AG04450 (cell line): ENCODE measurements around the gene GOLPH3. TPM values are rescaled to one million over a fixed set of nuclear protein-coding genes. Genes with fewer than 3 reads are reported as not detected.

Experiments
- CTCF ChIA-PET: fragments of 300-600, 350-600 bp; formaldehyde crosslinking; extraction: SDS; loops from one replicate; lab custom pipeline; 2022; ENCODE audit warnings: antibody characterized with exemption, inconsistent platforms; lab: Charles Lee
- POLR2A ChIA-PET: fragments of 350-600 bp; formaldehyde crosslinking; extraction: SDS; loops from one replicate; lab custom pipeline; 2021; ENCODE audit warnings: antibody characterized with exemption, inconsistent platforms; lab: Yijun Ruan, JAX
- DNase-seq: peaks from one replicate; pipeline ENCODE4 v3.0.0-alpha.2; 2011; ENCODE audit warnings: low read depth, low spot score
- H3K27ac ChIP-seq: one replicate; pipeline ENCODE4 v1.5.1; 2012; ENCODE audit warnings: low read depth, low read length, control low read depth
- H3K27me3 ChIP-seq: one replicate; pipeline ENCODE4 v1.6.0; 2012; ENCODE audit warnings: low read length; ENCODE audit not compliant: control insufficient read depth, insufficient read depth
- H3K4me3 ChIP-seq: 2 replicates; pipeline ENCODE4 v1.5.1; 2011; ENCODE audit warnings: mild to moderate bottlenecking, low read depth, low read length, control low read depth
- H3K9me3 ChIP-seq: 2 replicates; pipeline ENCODE4 v1.5.1; 2012; ENCODE audit warnings: low read length; ENCODE audit not compliant: control insufficient read depth, insufficient read depth
- polyA plus RNA-seq: library from polyadenylated mRNA; depleted of rRNA; stranded (reverse); fragments of >200 nt; gene quantifications from 2 replicates; pipeline ENCODE4 v1.2.3, GENCODE V29; 2011
- TF ChIP-seq, protein P1 (sequence below): IDR thresholded peaks from 2 replicates; pipeline ENCODE4 v1.5.1; 2011; ENCODE audit warnings: low read depth, low read length, control low read depth, inconsistent platforms

GOLPH3 gene
- polyA plus RNA-seq, 1 experiment = 80.1 TPM

DNA sequence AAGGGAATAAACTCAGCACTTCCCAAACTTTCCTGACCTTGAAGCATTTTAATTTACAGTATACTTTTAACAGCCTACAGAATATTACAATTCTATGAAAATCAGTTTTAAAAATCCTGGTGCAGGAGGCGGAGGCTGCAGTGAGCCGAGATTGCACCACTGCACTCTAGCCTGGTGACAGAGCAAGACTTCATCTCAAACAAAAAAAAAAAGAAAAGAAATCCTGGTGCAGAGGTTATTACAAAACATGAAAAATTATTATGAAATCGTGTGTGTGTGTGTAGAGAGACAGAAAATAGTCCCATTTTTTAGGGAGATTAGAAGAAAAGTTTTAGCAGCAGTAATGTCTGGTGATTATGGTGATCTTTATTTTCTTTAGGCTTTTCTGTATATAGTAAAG lies 26.9 kb downstream of the GOLPH3 start:
- ChIA-PET CTCF (no interaction called here), POLR2A (no interaction called here)
- Histone ChIP-seq H3K4me3 (no peak overlapping the region), H3K9me3 (no peaks in the 10 kb centered on the region; the same call in 1 of the 2 replicates), H3K27ac (no peak overlapping the region), H3K27me3 (no peaks in the 10 kb centered on the region)
- TF ChIP-seq, protein P1, sequence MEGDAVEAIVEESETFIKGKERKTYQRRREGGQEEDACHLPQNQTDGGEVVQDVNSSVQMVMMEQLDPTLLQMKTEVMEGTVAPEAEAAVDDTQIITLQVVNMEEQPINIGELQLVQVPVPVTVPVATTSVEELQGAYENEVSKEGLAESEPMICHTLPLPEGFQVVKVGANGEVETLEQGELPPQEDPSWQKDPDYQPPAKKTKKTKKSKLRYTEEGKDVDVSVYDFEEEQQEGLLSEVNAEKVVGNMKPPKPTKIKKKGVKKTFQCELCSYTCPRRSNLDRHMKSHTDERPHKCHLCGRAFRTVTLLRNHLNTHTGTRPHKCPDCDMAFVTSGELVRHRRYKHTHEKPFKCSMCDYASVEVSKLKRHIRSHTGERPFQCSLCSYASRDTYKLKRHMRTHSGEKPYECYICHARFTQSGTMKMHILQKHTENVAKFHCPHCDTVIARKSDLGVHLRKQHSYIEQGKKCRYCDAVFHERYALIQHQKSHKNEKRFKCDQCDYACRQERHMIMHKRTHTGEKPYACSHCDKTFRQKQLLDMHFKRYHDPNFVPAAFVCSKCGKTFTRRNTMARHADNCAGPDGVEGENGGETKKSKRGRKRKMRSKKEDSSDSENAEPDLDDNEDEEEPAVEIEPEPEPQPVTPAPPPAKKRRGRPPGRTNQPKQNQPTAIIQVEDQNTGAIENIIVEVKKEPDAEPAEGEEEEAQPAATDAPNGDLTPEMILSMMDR = no peak
- DNase-seq = no peak

DNA sequence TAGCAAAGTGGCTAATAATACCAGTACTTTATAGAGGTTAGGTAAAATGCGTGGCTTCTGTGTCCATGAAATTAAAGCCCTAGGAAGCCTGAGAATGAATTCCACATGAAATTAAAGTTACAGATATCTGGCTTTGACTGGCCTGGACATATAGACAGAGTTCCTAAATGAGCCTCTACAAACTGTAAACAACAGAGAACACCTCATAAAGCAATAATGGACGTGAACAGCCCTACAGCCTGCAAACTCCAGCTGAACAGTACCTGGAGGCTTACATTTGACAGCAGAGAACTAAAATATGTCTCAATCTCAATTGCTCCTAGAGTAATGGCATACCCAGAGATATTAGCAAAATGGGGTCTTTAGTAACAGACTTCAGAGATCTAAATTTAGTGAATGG lies 28.7 kb downstream of the GOLPH3 start:
- no peak for DNase-seq
- ChIA-PET POLR2A (interaction anchor here (0.6 kb wide), 1 partner anchor 7 kb away, joined by 3 read pairs; no protein-coding TSS in a partner anchor), CTCF (interaction anchor here (0.6 kb wide), 1 partner anchor 87 kb away, joined by 3 read pairs; no protein-coding TSS in a partner anchor)
- no peak overlapping the region for H3K4me3 ChIP-seq
- TF ChIP-seq, protein P1 = no peak
- no peak overlapping the region for H3K27ac ChIP-seq
- no peaks in the 10 kb centered on the region; the same call in 1 of the 2 replicates for H3K9me3 ChIP-seq
- H3K27me3 ChIP-seq = no peaks in the 10 kb centered on the region

DNA sequence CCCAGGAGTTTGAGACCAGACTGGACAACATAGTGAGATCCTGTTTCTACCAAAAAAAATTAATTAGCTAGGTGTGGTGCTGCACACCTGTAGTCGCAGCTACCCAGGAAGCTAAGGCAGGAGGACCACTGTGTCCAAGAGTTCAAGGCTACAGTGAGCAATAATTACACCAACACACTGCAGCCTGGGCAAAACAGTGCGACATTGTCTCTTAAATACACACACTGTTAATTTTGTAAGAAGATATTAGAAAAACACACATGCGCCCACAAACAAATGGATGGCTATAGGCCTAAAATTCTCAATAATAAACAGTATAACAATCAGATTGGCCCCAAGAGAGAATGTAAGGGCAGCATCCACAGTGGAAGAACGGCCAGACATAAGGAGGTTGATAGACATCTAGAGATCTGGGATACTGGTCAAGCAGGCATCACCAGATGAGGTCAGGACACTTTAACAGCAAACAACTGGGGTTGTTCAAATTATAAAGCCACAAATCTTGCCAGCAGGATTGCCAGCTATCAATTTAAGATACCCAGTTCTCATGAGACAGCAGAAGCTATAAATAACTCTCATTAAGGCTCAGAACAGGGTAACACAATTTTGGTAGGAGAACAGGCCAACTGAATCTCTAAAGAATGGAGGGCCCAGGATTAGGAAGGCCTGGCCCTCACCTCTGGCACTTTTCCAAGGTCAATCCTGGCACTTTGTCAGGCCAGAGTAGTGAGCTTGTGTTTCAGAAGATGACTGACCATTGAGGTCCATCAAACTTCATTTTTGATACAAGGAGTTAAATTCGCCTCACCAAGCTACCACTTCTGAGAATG lies 29.5 kb downstream of the GOLPH3 start:
- TF ChIP-seq, protein P1 = no peak
- Histone ChIP-seq H3K27ac (no peak overlapping the region), H3K4me3 (no peak overlapping the region), H3K9me3 (no peaks in the 10 kb centered on the region; the same call in 1 of the 2 replicates), H3K27me3 (no peaks in the 10 kb centered on the region)
- POLR2A ChIA-PET = no interaction called here
- CTCF ChIA-PET = interaction anchor here (0.6 to 1.1 kb wide), 3 partner anchors 7 to 88 kb away, joined by 3 read pairs; no protein-coding TSS in a partner anchor
- DNase-seq = no peak

DNA sequence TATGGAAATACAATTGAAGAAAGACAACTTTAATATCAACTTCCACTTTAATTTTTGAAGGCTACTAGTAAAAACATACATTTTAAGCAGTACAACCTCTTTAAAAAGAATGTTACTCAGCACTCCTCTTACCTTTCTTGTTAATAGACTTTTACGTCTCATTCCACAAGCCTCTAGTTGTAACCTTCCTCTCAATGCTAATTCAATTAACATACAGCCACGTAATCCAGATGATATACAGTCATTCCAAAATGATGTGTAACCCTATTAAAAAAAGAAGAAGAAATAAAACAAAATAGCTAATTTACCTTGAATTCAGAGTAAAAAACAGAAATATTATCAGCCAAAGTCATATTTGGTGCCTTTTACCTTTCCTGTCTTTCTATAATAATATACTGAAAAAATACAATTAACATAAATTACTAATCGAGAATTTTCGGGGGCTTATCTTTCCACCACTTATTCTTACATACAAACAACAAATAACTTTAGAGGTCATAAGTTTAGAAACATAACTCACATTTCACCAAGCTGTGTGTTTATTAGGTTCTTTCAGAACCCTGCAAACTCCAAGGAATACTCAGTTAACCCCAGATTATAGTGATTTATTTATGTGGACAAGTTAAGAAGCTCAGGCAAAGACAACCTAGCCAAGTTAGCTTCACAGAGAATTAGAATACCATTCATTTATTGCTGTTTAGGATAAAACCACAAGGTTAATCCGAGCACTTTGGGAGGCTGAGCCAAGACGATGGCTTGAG lies 30.3 kb downstream of the GOLPH3 start:
- ChIA-PET CTCF (interaction anchor here (1.0 to 1.1 kb wide), 2 partner anchors 8 to 87 kb away, joined by 3 read pairs; no protein-coding TSS in a partner anchor), POLR2A (no interaction called here)
- no peak for DNase-seq
- no peak overlapping the region for H3K4me3 ChIP-seq
- TF ChIP-seq, protein P1 = no peak
- H3K9me3 ChIP-seq = no peaks in the 10 kb centered on the region; the same call in 1 of the 2 replicates
- no peaks in the 10 kb centered on the region for H3K27me3 ChIP-seq
- H3K27ac ChIP-seq = no peak overlapping the region
